ENCODE data around the gene DOC2A. TPM values are rescaled to one million over a fixed set of nuclear protein-coding genes. Genes with fewer than 3 reads are reported as not detected.

DOC2A gene
- total and polyA plus RNA-seq, 2 donors from 2014 or later: 1.9 to 3.5 TPM

- peaks cover 0 to 11% (median 7%) of the 10 kb centered on the region in 3 donors for H3K4me1 ChIP-seq (ENCODE audit: control insufficient read depth in 2 of 3, insufficient read depth in 2 of 3, low read depth in 1 of 3, low read length in 3 of 3)
- TF ChIP-seq, protein P1, sequence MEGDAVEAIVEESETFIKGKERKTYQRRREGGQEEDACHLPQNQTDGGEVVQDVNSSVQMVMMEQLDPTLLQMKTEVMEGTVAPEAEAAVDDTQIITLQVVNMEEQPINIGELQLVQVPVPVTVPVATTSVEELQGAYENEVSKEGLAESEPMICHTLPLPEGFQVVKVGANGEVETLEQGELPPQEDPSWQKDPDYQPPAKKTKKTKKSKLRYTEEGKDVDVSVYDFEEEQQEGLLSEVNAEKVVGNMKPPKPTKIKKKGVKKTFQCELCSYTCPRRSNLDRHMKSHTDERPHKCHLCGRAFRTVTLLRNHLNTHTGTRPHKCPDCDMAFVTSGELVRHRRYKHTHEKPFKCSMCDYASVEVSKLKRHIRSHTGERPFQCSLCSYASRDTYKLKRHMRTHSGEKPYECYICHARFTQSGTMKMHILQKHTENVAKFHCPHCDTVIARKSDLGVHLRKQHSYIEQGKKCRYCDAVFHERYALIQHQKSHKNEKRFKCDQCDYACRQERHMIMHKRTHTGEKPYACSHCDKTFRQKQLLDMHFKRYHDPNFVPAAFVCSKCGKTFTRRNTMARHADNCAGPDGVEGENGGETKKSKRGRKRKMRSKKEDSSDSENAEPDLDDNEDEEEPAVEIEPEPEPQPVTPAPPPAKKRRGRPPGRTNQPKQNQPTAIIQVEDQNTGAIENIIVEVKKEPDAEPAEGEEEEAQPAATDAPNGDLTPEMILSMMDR (IDR thresholded peaks at IDR 0.05; ENCODE audit: borderline replicate concordance, extremely low read depth, insufficient read depth): no peak
- H3K9me3 ChIP-seq (ENCODE audit: control insufficient read depth in 2 of 3, insufficient read depth in 1 of 3, low read length in 3 of 3): no peaks in the 10 kb centered on the region
- FAIRE-seq (no peak), DNase-seq (no peak)
- peaks cover 0 to 6% (median 3%) of the 10 kb centered on the region in 3 donors for H3K36me3 ChIP-seq (ENCODE audit: control insufficient read depth in 2 of 3, insufficient read depth in 3 of 3, low read length in 3 of 3)
- no peak overlapping the region for H3K27ac ChIP-seq (ENCODE audit: low read depth in 2 of 2, low read length in 2 of 2)
- no peak overlapping the region for H3K9ac ChIP-seq (ENCODE audit: low read length in 3 of 3)
- H3K4me3 ChIP-seq (ENCODE audit: low read length in 3 of 3): no peak overlapping the region
- intact Hi-C loops (cut with DNase I): no loop called here
- no peaks in the 10 kb centered on the region for H3K27me3 ChIP-seq (ENCODE audit: control insufficient read depth, insufficient read depth, low read length)
These were observed 11.2 kb downstream of the DOC2A start for GRCh38 chr16:29999605-30000004.

DNA sequence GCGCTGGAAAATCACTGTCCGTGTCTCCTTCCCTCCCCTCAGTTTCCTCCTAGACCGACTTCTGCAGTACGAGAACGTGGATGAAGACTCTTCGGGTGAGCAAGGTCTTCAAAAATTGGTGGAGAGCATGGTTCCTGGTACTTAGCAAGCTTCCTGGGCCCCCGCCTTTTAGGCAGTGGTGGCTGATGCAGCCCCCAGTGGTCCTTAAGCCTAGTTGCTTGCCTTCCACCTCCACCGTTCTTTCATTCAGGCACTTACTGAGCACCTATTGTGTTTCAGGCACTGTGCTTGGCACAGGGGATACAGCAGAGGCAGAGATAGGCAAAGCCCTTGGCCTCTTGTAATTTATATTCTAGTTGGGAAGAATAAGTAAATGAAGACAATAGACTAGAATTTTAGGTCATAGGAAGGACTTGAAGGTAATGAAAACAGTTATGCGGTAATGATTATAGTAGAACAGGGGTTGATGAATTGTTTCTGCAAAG lies 14.0 kb downstream of the DOC2A start:
- Histone ChIP-seq H3K9me3 (ENCODE audit: control insufficient read depth in 2 of 3, insufficient read depth in 1 of 3, low read length in 3 of 3) (no peaks in the 10 kb centered on the region), H3K36me3 (ENCODE audit: control insufficient read depth in 2 of 3, insufficient read depth in 3 of 3, low read length in 3 of 3) (peaks cover 0 to 24% (median 4%) of the 10 kb centered on the region in 3 donors), H3K27me3 (ENCODE audit: control insufficient read depth, insufficient read depth, low read length) (no peaks in the 10 kb centered on the region), H3K9ac (ENCODE audit: low read length in 3 of 3) (peak overlapping the region; percentile 63 to 99 (median 80)), H3K4me1 (ENCODE audit: control insufficient read depth in 2 of 3, insufficient read depth in 2 of 3, low read depth in 1 of 3, low read length in 3 of 3) (peaks cover 0 to 16% (median 14%) of the 10 kb centered on the region in 3 donors), H3K27ac (ENCODE audit: low read depth in 2 of 2, low read length in 2 of 2) (no peak overlapping the region), H3K4me3 (ENCODE audit: low read length in 3 of 3) (peak overlapping the region; percentile 96 to 99 (median 98))
- DNase-seq (no peak), FAIRE-seq (no peak)
- TF ChIP-seq, protein P1 (IDR thresholded peaks at IDR 0.05; ENCODE audit: borderline replicate concordance, extremely low read depth, insufficient read depth): no peak
- intact Hi-C loops (cut with DNase I): no loop called here

DNA sequence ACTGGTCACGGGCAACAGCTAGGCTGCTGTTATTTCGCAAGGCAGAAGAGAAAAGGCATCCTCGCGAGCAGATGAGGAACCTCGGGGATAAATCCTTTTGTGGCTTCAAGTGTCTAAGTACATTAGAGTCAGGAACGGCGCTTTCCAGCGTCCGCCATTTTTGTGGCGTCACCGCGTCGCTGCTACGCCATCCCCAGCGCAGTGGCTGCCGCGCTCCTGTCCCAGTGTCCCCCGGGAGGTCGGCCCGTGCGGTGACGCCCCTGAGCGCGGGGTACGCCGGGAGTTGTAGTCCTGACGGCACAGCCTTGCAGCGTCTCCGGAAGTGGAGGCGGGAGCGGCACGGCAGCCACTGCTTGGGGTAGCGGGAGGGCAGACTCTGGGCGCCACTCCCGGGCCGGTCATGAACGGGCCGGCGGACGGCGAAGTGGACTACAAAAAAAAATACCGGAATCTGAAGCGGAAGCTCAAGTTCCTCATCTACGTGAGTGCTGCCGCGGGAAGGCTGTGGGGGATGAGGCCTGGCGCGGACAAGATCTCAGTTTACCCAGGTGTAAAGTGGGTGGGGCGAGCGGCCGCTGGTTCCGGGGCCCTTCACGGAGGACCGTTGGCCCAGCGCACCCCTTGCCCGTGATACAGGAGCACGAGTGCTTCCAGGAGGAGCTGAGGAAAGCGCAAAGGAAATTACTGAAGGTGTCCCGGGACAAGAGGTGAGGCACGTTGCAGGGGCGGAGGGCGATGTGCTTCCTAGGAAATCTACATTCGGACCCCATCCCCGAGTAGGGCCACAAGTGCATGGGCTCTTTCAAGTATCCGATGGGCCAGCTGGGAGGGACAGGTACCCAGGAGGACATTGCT lies 14.7 kb downstream of the DOC2A start, which contains the start of gene INO80E:
TSS of gene INO80E (plus strand) at position 331 of the 855 bp plus-strand sequence. CDS start at position 401, 70 bp downstream.
- Histone ChIP-seq H3K9me3 (ENCODE audit: control insufficient read depth in 2 of 3, insufficient read depth in 1 of 3, low read length in 3 of 3) (no peaks in the 10 kb centered on the region), H3K4me3 (ENCODE audit: low read length in 3 of 3) (peak within 1 kb of the TSS; percentile 96 to 99 (median 98)), H3K27me3 (ENCODE audit: control insufficient read depth, insufficient read depth, low read length) (no peaks in the 10 kb centered on the region), H3K36me3 (ENCODE audit: control insufficient read depth in 2 of 3, insufficient read depth in 3 of 3, low read length in 3 of 3) (peaks cover 0 to 24% (median 3%) of the 10 kb centered on the region in 3 donors), H3K9ac (ENCODE audit: low read length in 3 of 3) (peak within 1 kb of the TSS; percentile 80 to 99 (median 92)), H3K4me1 (ENCODE audit: control insufficient read depth in 2 of 3, insufficient read depth in 2 of 3, low read depth in 1 of 3, low read length in 3 of 3) (peaks cover 0 to 16% (median 14%) of the 10 kb centered on the region in 3 donors), H3K27ac (ENCODE audit: low read depth in 2 of 2, low read length in 2 of 2) (peak within 1 kb of the TSS; percentile 98 to 99)
- intact Hi-C loops (cut with DNase I): no loop called here
- DNase-seq: peak; percentile 98 to 100 (median 98)
- no peak for FAIRE-seq
- TF ChIP-seq, protein P1 (IDR thresholded peaks at IDR 0.05; ENCODE audit: borderline replicate concordance, extremely low read depth, insufficient read depth): no peak

Data from kidney (tissue), 14 donors.